Heart right ventricle (tissue), 16 donors: Measurements from ENCODE around the gene ITGA4. TPM values are rescaled to one million over a fixed set of nuclear protein-coding genes. Genes with fewer than 3 reads are reported as not detected.

Experiments used
- ATAC-seq, 8 donors: fragments of 200-7000 bp; cut with Tn5 transposase; one replicate each; pipeline ENCODE4 v1.9.1; 2020; ENCODE audit warnings: mild to moderate bottlenecking in 8 of 8, moderate library complexity in 8 of 8, moderate number of reproducible peaks in 1 of 8
- DNase-seq, 2 donors: peaks; one replicate each; pipeline ENCODE4 v3.0.0-alpha.2; 2020
- H3K27ac ChIP-seq, 10 donors: fragments of 200-600 bp; sonication (generic) in 2 of 10; one replicate each; pipeline versions ENCODE4 v1.5.0 to v1.8.0; 2020 to 2022; ENCODE audit warnings: mild to moderate bottlenecking in 3 of 10
- H3K27me3 ChIP-seq, 7 donors: fragments of 200-600 bp; one replicate each; pipeline ENCODE4 v1.8.0; 2021 to 2022; ENCODE audit warnings: mild to moderate bottlenecking in 2 of 7
- H3K36me3 ChIP-seq, 9 donors: fragments of 200-600 bp; sonication (generic) in 1 of 9; one replicate each; pipeline versions ENCODE4 v1.5.0 to v1.8.0; 2020 to 2022; ENCODE audit warnings: mild to moderate bottlenecking in 2 of 9
- H3K4me1 ChIP-seq, 9 donors: fragments of 200-600 bp; sonication (generic) in 1 of 9; one replicate each; pipeline versions ENCODE4 v1.5.0 to v1.8.0; 2020 to 2022; ENCODE audit warnings: mild to moderate bottlenecking in 4 of 9
- H3K4me3 ChIP-seq, 10 donors: fragments of 200-600 bp; sonication (generic) in 2 of 10; one replicate each; pipeline versions ENCODE4 v1.5.0 to v1.8.0; 2020 to 2022; ENCODE audit warnings: mild to moderate bottlenecking in 7 of 10, moderate library complexity in 2 of 10
- H3K9me3 ChIP-seq, 11 donors: fragments of 200-600 bp in 10 of 11; sonication (generic) in 2 of 11; one replicate each; pipeline versions ENCODE4 v1.5.0 to v1.8.0; 2013 to 2022; ENCODE audit warnings: mild to moderate bottlenecking in 2 of 11, control low read depth in 1 of 11, moderate library complexity in 1 of 11
- CTCF ChIP-seq, 9 donors: fragments of 200-600 bp; sonication (generic) in 2 of 9; IDR thresholded peaks; one replicate each; pipeline versions ENCODE4 v1.5.0 to v1.8.0; 2021 to 2022; ENCODE audit warnings: antibody characterized with exemption in 9 of 9, mild to moderate bottlenecking in 5 of 9, moderate library complexity in 1 of 9
- WGBS, 2 donors: extraction: QIAGEN DNeasy Blood & Tissue Kit; methylation state at CpG; one replicate each; pipeline ENCODE4 v1.1.7; 2013; ENCODE audit warnings: inconsistent platforms in 1 of 2; 5-methylcytosine and 5-hydroxymethylcytosine counted together
- intact Hi-C, 10 donors: fragments of 100-400 bp; cut with DNase I; formaldehyde crosslinking; loops; one replicate each; pipeline versions ENCODE4 v1.11.1 to v1.14.2; 2022
- polyA plus RNA-seq, 2 donors: library from polyadenylated mRNA; stranded (reverse); fragments of 200-250 nt; gene quantifications; one replicate each; pipeline ENCODE4 v1.2.3, GENCODE V29; 2013
- total RNA-seq, 10 donors: library from RNA; stranded (reverse); fragmentation: NEBNext Ultra II Directional in 3 of 10; extraction: Animal tissue kit (Norgen Biotek cat#: 25700) in 3 of 10; gene quantifications; one replicate each; pipeline versions ENCODE4 v1.2.1 to v1.2.4, GENCODE V29; 2021 to 2023
- donor health status: Arrhythmogenic right ventricular cardiomyopathy.
- donor health status: ischemic (EF 13 %, LVEDD 7.1; RV severe dilation, severe dysfunction).
- donor health status: healthy with polysubstance abuse.
- donor health status: DM: no; HTN: yes; CAD: no.
- donor health status: DM: no; HTN: no; CAD: no.
- donor health status: ischemic (EF 25% LVEDD 6.9; RV normal size, moderate dysfunction).
- donor health status: ischemic (EF 25% LVEDD 5.7; RV mildly dilated, moderate dysfunction).
- donor health status: healthy.
- donor health status: DM: yes; HTN: yes; CAD: no.
- donor health status: Ischemic cardiomyopathy.
- donor health status: ischemic (EF 35%, LVEDD 5.7; RV mildly dilated, moderate dysfunction).
- donor health status: nonischemic (EF 11% LVEDD 7.7; RV severe dilation, severe dysfunction).
- donor health status: DM: yes; HTN: yes; CAD: no.
- donor health status: PGD.
- donor health status: ischemic (EF 29% LVEDD 5.4; RV normal size, mild dysfunction).
- donor health status: nonischemic (EF 23%, LVEDD 6.1; RV moderate dilation, normal function).

ITGA4 gene
- total and polyA plus RNA-seq, 12 donors = 0.29 to 9.2 (median 1.4) TPM

GRCh38 chr2:181419129-181419855 lies 37.9 kb upstream of the ITGA4 start:
- Histone ChIP-seq H3K27ac (peak overlapping the region in 1 of 10 donors; percentile 17), H3K27me3 (no peaks in the 10 kb centered on the region), H3K4me3 (no peak overlapping the region), H3K4me1 (peaks cover 0 to 4% (median 0%) of the 10 kb centered on the region in 9 donors), H3K9me3 (peaks cover 0 to 22% (median 0%) of the 10 kb centered on the region in 11 donors), H3K36me3 (no peaks in the 10 kb centered on the region)
- no peak for TF ChIP-seq CTCF (IDR thresholded peaks at IDR 0.05)
- ATAC-seq = no peak
- intact Hi-C loops = no loop called here
- WGBS, 2 donors = 84 to 87% methylated on average over 8 of the region's 8 CpGs
- DNase-seq = no peak

- Histone ChIP-seq H3K27me3 (no peaks in the 10 kb centered on the region), H3K9me3 (peaks cover 0 to 14% (median 0%) of the 10 kb centered on the region in 11 donors), H3K4me1 (peaks cover 0 to 4% (median 0%) of the 10 kb centered on the region in 9 donors), H3K27ac (no peak overlapping the region), H3K4me3 (no peak overlapping the region), H3K36me3 (no peaks in the 10 kb centered on the region)
- no peak for ATAC-seq
- no peak for DNase-seq
- no peak for TF ChIP-seq CTCF (IDR thresholded peaks at IDR 0.05)
- intact Hi-C loops = no loop called here
- WGBS, 2 donors = 75 to 80% methylated on average over 6 of the region's 6 CpGs
Measured at GRCh38 chr2:181420259-181421130, 36.7 kb upstream of the ITGA4 start.

- Histone ChIP-seq H3K27ac (no peak overlapping the region), H3K36me3 (no peaks in the 10 kb centered on the region), H3K4me3 (no peak overlapping the region), H3K9me3 (peaks cover 0 to 8% (median 0%) of the 10 kb centered on the region in 11 donors), H3K4me1 (peaks cover 0 to 4% (median 0%) of the 10 kb centered on the region in 9 donors), H3K27me3 (no peaks in the 10 kb centered on the region)
- DNase-seq = no peak
- WGBS, 2 donors = 72 to 73% methylated on average over 1 of the region's 1 CpG
- no peak for ATAC-seq
- TF ChIP-seq CTCF (IDR thresholded peaks at IDR 0.05) = no peak
- intact Hi-C loops = no loop called here
Measured at GRCh38 chr2:181421131-181421458, 36.1 kb upstream of the ITGA4 start.

- Histone ChIP-seq H3K9me3 (peaks cover 0 to 5% (median 0%) of the 10 kb centered on the region in 11 donors), H3K4me3 (no peak overlapping the region), H3K27me3 (no peaks in the 10 kb centered on the region), H3K4me1 (peaks cover 0 to 4% (median 0%) of the 10 kb centered on the region in 9 donors), H3K36me3 (no peaks in the 10 kb centered on the region), H3K27ac (no peak overlapping the region)
- DNase-seq = no peak
- 79 to 87% methylated on average over 2 of the region's 2 CpGs for WGBS, 2 donors
- intact Hi-C loops = no loop called here
- no peak for TF ChIP-seq CTCF (IDR thresholded peaks at IDR 0.05)
- no peak for ATAC-seq
Measured at GRCh38 chr2:181421464-181421863, 35.7 kb upstream of the ITGA4 start.
